Stimulated activated CD4-positive, alpha-beta T cell treated with anti-CD3 and anti-CD28 coated beads, Interleukin-1b, Interleukin-23, amount 100 ng/mL, for 4 hours (primary cell): ENCODE results near the gene WHRN.

Source experiments
- DNase-seq, 2 donors: peaks; one replicate each; pipeline ENCODE4 v3.0.0-alpha.2; 2020; ENCODE audit warnings: low read depth in 2 of 2

WHRN gene

DNA sequence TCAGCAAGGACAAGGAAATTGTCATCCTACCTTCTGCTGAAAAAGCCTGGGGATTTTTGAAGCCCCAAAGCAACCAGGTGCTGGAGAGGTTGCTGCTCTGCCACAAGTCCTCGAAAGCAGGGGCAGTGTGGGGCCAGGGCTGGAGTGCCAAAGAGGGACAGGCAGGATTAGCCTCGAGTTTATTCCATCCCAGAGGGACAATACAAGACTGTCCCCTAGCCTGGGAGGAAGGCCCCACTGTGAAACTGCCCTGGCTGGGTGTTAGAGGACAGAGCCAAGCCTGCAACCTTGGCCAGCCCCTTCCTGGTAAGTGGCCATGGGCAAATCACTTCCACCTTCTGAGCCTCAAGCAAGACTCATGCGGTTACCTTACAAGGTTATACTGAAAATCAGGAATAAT lies 55.1 kb downstream of the WHRN start:
- no peak for DNase-seq

DNA sequence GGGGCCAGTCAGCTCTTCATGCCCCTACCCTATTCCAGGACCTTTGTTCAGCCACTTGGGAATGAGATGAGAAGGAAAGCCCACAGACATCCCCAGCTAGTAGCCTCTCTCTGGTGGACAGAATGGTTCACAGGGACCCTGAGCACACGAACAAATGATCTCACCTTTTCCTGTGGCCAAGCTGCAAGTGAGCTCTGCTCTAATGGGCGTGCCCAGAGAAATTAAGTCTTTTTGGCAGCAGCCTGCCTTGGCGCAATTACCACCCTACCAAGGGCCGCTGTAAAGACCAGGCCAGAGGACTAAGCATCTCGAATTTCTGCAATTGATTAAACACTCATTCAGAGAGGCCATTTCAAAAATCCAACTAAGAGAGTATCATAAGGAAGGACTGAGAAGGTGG lies 56.0 kb downstream of the WHRN start:
- no peak for DNase-seq

DNA sequence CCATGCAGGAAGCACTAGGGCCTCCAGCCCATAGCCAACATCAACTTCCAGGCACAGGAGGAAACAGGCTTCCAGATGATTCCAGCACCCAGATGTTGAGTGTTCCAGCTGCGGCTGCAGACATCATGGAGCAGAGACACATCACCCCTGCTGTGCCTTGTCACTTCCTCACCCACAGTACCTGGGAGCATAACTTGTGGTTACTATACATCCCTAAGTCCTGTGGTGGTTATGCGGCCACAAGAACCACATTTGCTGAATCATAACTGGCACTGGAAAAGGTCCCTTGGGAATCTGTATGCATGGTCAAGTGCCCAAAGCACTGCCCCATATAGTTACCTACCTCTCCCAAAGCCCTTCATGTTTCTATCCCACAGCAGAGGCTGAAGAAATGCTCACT lies 56.6 kb downstream of the WHRN start:
- DNase-seq = no peak

DNA sequence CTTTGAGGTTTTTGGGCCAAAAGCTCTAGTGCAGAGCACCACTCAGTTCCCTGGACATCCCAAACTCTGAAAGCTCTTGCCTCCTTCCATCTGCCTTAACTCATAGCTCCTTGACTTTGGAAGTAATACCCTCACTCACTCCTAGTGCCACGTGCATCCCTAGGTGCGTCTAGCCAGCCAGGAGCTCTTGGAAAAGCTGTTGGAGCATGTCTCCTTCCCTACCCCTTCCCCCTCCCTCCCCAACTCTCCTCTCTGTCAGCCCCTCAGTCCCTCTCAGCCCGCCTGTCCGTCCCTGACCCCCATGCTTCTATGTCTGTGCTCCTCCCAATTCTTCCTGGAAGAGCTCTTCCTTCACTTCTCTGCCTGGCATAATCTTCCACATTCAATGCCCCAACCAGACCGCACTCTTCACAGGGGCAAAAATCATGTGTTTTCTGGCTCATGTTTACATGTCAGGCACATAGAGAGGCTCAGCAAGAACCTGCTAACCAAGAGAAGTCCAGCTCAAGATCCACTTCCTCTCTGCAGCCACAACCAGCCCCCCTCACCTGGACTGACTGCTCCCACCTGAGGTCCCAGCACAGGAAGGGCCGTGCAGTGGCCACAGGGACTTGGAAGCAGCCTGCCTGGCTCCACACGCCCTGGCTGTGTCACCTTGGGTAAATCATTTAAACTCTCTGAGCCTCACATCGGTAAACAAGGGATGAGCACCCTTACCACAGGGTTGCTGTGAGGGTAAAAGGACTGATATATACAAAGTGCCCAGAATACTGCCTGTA lies 58.4 kb downstream of the WHRN start:
- DNase-seq = no peak

DNA sequence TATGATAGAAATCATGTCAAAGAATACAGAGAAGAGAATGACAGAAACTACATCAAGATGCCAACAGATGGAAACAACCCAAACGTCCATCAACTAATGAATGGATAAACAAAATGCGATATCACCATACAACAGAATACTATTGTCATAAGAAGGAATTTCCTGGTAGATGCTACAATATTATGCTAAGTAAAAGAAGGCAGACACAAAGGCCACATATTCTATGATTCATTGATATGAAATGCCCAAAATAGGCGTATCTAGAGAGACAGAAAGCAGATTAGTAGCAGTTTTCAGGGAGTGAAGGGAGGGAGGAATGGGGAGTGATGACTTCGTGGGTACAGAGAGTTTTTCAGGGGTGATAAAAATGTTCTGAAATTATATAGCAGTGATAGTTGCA lies 59.2 kb downstream of the WHRN start:
- DNase-seq = no peak

DNA sequence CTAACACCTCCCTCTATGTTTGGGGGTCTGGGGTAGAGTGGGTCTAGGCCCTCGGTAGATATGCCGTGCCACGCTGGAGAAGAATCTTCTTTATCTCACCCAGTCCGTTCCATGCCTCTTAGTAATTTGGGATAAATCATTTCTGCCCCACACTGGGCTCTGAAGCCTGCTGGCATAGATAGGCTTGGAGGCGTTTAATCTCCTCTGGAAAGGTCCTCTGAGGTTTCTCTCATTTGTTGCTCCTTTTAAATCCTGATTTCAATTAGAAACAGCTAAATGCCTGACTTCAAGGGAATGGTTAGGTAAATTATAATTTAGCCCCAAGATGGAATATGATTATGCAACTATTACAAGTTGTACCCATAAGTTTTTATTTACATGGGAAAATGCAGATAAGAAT lies 59.7 kb downstream of the WHRN start:
- DNase-seq = no peak

DNA sequence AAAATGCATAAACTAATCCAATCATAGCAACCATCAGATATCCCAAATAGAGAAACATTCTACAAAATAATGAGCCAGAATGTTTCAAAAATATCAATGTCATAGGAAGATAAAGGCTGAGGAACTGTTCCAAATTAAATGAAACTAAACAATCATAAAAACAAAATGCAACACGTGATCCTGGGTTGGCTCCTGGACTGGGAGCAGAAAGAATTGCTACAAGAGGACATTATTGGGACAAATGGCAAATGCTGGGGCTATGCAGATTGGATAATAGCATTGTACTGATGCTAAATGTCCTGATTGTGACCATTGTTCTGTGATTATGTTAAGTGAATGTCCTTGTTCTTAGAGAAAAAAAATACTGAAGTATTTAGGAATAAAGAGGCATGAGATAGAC lies 63.3 kb downstream of the WHRN start:
- no peak for DNase-seq

DNA sequence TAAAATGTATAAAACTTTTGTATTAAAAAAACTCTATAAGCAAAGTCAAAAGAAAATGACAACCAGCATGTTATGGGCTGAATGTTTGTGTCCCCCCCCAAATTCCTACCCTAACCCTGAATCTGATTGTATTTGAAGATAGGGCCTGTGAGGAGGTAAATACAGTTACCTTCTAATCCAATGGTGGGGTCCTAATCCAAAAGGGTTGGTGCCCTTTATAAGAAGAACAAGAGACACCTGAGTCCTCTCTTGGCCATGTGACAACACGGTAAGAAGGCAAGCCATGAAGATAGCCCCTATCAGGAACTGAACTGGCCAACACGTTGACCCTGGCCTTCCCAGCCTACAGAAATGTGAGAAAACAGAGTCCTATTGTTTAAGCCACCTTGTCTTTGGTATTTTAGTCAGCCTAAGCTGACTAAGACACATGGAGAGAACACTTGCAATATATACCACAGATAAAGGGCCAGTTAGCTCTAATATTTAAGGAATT lies 67.8 kb downstream of the WHRN start:
- DNase-seq = no peak

DNA sequence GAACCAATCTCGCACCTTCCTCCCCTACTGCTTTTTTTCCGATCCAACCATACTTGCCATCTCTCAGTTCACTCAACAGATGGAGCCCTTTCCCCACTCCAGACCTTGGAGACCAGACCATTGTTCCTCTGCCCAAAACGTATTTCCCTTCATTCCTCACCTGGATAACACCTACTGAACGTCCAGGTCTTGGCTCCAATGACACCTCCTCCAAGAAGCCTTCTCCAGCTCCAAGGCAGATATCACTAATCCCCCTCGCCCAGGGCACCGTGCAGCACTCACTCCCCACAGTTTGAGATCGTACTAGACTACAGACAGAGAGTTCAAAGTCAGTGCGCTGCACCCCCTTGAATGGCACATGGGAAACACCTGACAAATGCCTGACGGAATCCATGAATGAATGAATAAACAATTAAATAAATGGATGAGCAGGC lies 70.4 kb downstream of the WHRN start:
- no peak for DNase-seq

DNA sequence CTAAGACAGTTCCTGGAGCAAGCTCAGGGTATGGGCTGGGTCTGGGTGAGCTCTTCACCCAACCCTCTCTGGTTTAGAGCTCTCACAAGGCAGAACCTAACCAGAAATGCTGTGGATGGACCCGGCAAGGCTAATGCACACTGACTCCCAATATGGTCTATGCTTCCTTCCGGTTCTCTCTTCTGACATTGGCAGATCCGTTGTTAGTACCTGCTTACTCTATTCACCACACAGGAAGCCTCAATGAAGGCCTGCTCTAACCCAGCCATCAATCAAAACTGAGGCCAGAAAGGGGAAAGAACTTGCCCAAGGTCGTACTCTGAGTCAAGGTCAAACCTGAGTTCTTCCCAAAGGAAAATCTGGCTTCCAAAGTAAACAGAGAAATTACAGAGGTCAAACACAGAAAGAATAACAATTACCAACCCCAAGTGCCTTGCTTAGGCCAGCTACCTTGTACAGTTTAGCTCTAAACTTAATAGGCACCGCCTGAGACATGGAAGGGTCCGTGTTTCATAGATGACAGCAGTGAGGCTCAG lies 71.5 kb downstream of the WHRN start:
- no peak for DNase-seq

DNA sequence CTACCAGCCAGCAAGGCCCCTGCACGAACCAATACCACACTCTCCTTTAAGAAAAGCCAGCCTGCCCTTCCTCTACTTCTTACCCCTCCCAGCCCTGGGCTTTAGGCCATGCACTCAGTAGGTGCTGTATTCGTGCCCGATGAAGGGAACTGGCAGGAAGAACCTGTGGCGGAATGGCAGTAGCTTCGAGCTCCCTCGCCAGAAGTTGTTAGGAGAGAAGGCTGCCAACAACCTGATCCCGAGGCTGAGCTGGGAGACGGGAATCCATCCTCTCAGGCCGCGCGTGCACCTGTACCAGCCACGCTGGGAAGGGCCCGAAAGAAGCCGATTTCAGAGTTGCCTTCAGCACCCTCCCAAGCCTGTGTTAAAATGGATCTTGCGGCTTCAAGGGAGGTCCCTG lies 72.2 kb downstream of the WHRN start:
- no peak for DNase-seq

DNA sequence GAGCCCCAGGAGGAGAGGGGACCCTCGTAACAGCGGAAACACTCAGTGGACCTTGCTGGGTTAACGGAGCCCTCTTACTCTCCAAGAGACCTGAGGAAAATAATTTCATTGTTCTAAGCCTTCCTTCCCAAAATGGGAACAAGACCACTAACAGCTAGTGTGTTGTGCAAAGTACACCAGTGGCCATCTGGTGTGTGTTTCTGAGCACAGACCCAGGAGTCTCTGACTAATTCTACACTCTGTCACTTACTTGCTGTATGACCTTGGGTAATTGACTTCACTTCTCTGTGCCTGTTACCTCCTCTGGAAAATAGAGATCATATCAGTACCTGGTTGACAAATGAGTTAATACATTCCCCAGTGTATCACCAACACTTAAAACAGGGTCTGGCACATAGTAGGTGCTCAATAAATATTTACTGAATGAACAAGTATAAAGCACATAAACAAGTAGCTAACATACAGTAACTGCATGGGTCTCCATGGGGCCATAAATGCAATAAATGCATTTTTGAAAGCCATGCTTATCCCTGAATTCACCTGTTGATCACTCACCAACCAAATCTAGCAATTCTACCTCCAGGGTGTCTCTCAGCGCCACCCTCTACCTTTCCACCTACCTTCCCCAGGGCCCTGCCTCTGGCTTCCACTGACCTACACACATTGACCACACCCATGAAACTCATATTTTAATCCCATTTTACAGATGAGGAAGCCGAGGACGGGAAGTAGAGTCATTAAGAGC lies 72.8 kb downstream of the WHRN start:
- no peak for DNase-seq

DNA sequence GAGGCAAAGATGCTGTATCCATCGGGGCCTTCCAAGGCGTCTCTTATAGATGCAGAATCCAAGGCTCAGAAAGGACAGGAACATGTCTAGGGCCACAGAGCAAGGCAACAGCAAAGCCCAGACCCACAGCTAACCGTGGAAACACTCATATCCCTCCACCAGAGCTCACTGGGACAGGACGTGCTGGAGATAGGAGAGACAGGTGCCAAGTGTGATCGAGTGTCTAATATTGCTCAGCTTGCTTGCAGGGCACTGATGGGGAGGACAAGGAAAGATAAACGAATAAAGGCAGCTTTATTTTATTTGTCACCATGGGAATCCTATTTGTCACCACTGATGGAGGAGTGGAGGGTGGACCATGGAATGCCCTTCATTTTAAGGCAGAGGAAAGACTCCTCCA lies 73.5 kb downstream of the WHRN start:
- no peak for DNase-seq

DNA sequence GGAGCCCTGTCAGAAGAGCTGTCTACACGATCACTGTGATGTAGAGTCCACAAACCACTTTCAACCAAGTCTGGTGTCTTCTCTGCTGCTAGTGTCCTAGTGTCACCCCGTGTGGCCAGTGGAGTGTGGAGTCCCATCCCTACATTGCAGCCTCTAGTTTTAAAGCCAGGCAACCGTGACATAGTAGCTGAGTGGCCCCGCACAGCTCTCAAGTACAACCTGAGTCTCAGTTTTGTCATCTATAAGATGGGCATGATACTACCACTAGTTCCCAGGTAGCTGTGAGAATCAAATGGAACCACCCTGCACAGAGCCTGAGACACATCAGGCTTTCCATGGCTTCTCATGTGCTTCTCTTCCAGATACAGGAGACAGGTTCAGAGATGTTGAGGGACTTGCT lies 74.3 kb downstream of the WHRN start:
- no peak for DNase-seq

DNA sequence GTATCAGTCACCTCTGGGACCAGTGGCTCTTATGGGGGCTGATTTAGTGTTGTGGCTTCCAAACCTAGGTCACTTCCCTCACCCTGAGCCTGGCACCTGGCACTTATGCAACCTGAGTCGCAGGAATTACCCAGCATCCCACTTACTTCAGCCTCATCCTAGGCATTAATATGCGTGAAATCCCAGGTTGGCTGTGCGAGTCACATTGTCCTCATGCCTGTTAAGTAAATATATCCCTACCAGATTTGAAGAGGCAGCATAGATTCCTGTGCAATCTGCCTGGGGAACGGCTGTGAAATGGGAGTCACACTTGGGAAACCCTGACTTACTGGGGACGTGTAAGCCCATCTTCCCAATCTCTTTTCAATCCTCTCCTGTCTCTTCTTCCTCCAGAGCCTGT lies 74.8 kb downstream of the WHRN start:
- no peak for DNase-seq

DNA sequence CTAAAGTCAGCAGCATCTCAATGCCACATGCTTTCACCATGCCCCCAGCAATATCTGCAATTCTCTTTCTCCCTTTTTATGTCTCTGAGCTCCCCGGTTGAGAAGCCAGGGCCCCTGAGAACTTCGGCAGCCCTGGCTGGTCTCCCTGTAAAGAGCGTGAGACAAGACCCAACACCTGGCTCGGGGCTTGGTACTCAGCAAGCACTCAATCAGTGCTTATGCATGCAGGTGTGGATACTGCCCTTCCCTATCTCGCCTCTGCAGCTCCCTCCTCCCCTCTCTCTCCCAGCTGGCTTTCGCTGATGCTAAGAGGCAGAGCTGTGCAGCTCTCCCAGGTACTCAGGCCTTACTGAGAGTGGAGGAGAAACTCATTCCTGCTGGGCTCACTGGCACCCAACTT lies 75.8 kb downstream of the WHRN start:
- no peak for DNase-seq

DNA sequence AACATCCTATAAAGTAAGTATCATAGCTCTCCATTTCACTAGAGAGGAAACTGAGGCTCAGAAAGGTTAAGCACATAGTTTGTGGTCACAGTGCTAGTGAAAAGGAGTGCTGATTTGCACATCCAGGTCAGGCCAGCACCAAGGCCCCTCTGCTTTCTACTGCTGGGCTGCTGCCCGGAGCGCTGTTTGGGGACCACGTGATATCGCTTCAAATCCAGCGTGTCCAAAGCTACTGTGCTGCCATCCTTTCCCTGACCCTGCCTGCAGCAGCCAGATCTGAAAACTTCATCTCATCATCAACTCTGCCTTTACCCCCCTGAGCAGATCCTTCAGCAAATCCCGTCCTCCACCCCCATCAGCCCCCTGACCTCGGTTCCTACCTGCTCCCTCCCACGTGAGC lies 76.8 kb downstream of the WHRN start:
- DNase-seq = no peak

DNA sequence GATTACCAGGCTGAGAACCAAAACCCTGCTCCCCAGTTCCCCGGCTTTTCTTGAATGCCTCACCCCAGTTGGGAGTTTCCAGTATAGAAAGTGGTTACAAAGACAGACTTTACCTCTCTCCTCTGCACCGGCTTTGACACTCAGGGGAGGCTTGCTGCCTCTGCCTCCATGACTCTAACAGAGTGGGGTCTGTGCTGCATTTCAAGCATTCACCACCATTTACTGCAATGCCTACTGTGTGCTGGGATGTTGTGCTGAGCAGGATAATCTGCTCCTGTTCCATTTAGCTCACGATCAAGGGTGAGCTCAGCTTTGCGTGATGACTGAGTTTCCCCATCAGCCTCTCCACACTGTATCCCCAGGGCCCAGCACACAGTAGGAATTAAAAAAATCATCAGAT lies 77.6 kb downstream of the WHRN start:
- no peak for DNase-seq

DNA sequence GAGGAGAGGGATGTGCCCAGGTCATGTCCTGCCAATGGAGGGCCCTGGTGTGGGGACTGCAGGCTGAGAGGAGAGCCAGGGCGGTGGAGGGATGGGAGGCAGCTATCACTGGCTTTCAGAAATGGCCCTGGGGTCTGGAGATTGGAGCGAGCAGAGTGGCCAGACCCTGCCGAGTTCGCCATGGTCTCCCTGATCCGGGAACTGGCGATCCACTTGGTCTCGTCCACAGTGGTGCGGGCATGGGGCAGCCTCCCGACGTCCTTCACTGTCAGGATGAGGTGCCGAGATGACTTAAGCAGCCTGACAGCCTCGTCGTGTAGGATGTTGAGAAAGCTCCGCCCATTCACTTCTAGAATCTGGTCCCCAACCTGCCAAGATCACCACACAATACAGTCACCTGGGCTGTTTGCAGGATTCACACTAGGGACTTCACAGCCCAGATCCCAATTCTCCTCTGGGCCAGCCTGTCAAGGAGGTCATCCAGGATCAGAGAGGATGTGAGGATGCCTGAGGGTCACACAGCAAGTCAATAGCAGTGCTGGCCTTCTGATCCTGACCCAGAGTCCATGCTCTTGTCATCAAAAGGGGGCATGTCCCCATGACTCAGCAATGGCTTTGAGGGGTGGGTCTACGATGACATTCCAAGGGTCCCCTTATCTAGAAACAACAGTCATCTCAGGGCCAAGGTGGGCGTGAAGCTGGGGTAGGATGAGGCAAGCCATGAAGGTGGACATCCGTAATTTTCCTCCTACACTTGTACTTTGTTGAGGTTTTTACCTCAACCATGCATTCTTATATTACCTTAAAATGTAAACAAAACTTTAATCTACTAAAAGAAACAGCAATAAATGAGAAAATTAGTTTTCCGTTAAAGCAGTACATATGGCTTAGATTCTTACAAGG lies 79.0 kb downstream of the WHRN start:
- no peak for DNase-seq

DNA sequence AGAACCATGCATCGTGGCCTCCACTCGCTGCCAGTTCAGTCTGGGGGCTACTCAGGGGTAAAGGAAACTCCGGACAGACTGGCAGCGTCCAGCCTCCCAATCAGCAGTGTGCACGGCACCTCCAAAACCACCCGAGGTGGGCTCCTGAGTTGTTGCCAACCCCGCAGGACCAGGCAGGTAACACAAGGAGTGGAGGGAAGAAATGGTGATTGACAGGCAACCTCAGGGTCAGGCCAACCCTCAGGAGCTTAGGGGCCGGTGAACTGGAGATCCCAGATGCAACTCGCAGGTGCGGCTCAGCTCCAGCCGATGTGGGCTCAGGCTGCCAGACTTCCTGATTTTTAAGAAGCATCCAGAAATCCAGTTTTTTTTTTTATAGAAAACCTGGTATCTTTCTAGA lies 80.1 kb downstream of the WHRN start:
- no peak for DNase-seq

DNA sequence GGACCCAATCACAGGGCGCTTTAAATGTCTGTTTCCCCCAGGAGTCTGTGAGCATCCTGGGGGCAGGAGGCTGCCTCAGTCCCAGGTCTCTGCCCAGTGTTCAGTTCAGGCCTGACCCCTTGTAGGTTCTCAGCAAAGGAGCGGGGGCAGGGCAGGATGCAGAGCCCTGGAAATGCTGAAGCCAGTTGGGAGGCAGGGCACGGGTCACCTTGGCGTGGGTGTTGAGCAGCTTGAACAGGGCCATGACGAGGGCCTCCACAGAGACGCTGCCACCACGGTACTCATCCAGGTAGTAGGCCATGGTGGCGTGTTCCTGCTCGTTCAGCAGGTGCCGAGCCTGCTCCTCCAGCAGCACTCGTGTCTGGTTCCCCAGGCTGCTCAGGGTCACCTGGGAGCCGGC lies 81.1 kb downstream of the WHRN start:
- no peak for DNase-seq

DNA sequence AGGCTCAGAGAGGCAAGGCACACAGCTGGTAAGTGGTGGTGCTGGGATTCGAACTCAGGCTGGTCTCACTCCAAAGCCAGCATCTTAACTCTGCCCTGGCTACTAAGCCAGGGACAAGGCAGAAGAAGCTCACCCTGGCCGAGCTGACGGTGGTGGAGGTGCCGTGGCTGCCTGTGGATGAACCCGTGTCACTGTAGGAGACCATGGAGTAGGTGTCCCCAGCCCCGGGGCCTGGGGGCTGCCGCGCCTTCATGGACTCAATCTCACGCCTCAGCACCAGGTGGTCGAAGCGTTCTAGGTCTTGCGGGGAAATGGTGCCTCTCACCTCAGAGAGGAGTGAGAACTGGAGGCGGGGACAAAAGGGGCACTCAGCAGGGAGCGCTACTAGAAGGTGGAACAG lies 82.1 kb downstream of the WHRN start:
- no peak for DNase-seq
